Measurements from ENCODE around the gene ARMC9. TPM values are rescaled to one million over a fixed set of nuclear protein-coding genes. Genes with fewer than 3 reads are reported as not detected.

Gene ARMC9
- total and polyA plus RNA-seq, 2 of the 13 experiments (the other 11 are each of a cell fraction or from before 2014, with no cell fraction given) = 9.1 to 12.8 TPM

- TF ChIP-seq ZBTB7A (CRISPR knock-in tag; IDR thresholded peaks at IDR 0.05) = no peak
- no peak for TF ChIP-seq SP4 (CRISPR knock-in tag; IDR thresholded peaks at IDR 0.05)
- no peak for TF ChIP-seq ZNF770 (CRISPR knock-in tag; IDR thresholded peaks at IDR 0.05)
- TF ChIP-seq ZXDC (CRISPR knock-in tag; IDR thresholded peaks at IDR 0.05) = no peak
- no peak for TF ChIP-seq ZMAT3 (CRISPR knock-in tag; conservative IDR thresholded peaks at IDR 0.05)
Measured at GRCh38 chr2:231325826-231326225, 127.4 kb downstream of the ARMC9 start (continued).

- CTCF ChIA-PET (ENCODE audit: low intra/inter-chr PET ratio, low total read pairs) = no interaction called here
- TF ChIP-seq TEAD3 (CRISPR knock-in tag; optimal IDR thresholded peaks at IDR 0.05; ENCODE audit: borderline replicate concordance) (no peak), IKZF4 (CRISPR knock-in tag; IDR thresholded peaks at IDR 0.05; ENCODE audit: borderline replicate concordance, low read depth, not compliant biosample characterization) (no peak), ZNF460 (CRISPR knock-in tag; IDR thresholded peaks at IDR 0.05; ENCODE audit: borderline replicate concordance) (no peak), E2F5 (CRISPR knock-in tag; conservative IDR thresholded peaks at IDR 0.05) (no peak), SIN3B (IDR thresholded peaks at IDR 0.05; ENCODE audit: low read length) (no peak), ZNF292 (CRISPR knock-in tag; IDR thresholded peaks at IDR 0.05; ENCODE audit: borderline replicate concordance, low read depth) (no peak), E2F2 (CRISPR knock-in tag; IDR thresholded peaks at IDR 0.05; ENCODE audit: borderline replicate concordance) (no peak), KMT2B (CRISPR knock-in tag; IDR thresholded peaks at IDR 0.05) (no peak)
- no peak for FAIRE-seq
- H2AFZ ChIP-seq (ENCODE audit: low read length) = no peak overlapping the region
- H3K79me2 ChIP-seq (ENCODE audit: insufficient read depth, low read length) = no peaks in the 10 kb centered on the region
- H4K20me1 ChIP-seq (ENCODE audit: insufficient read depth, low read length) = no peaks in the 10 kb centered on the region
- no peaks in the 10 kb centered on the region for H3K27me3 ChIP-seq (ENCODE audit: control insufficient read depth in 1 of 2, insufficient read depth in 2 of 2, low read length in 2 of 2)
- peak; percentile 49; the same call in 1 of the 3 replicates for ATAC-seq
- H3K27ac ChIP-seq (ENCODE audit: extremely low read length, insufficient read depth, low read length) = no peak overlapping the region
- no peaks in the 10 kb centered on the region for H3K4me1 ChIP-seq (ENCODE audit: insufficient read depth, low read length)
- DNase-seq (ENCODE audit: low spot score) = no peak
- in situ Hi-C loops (cut with HindIII; ENCODE audit: extremely low pct_ligation_motif_present, low pct_unique_long_range_greater_than_20kb) (no loop called here), intact Hi-C loops (cut with micrococcal nuclease; ENCODE audit: unreplicated experiment) (no loop called here)
- BruUV-seq (replicated peaks) = no TSS peak
- H3K9me3 ChIP-seq (ENCODE audit: low read length) = no peaks in the 10 kb centered on the region
- 0 out of 5 replicates have a peak, but pooled peaks cover 0 to under 1% of the 10 kb centered on the region in 2 experiments for H3K36me3 ChIP-seq (replicated peaks in 1 of 2; ENCODE audit: control insufficient read depth in 1 of 2, insufficient read depth in 2 of 2, low read length in 2 of 2)
- WGBS (ENCODE audit: low lambda C conversion rate) = 85% methylated on average over 3 of the region's 3 CpGs
- H3K4me2 ChIP-seq (ENCODE audit: low read depth, low read length) = no peak overlapping the region
- H3K4me3 ChIP-seq (replicated peaks in 1 of 3; ENCODE audit: insufficient read depth in 1 of 3, low read depth in 2 of 3, low read length in 3 of 3) = no peak overlapping the region
- H3K9ac ChIP-seq (ENCODE audit: insufficient read depth, low read depth, low read length) = no peak overlapping the region
- POLR2A ChIA-PET = no interaction called here
Measured at GRCh38 chr2:231326404-231326803, 128.0 kb downstream of the ARMC9 start.

All from HepG2 (cell line).